Keratinocyte (primary cell): Measurements from ENCODE around the gene ZBTB20. TPM values are rescaled to one million over a fixed set of nuclear protein-coding genes. Genes with fewer than 3 reads are reported as not detected.

Experiments used
- DNase-seq: peaks from one replicate; pipeline ENCODE4 v3.0.0-alpha.2; 2011; ENCODE audit warnings: low read depth, missing footprints, low spot score
- FAIRE-seq: peaks from 2 replicates; lab custom pipeline; 2011; peaks lifted over from hg19 to GRCh38; lab: Jason Lieb, UNC
- H2AFZ ChIP-seq: 2 replicates; pipeline ENCODE4 v1.6.0; 2012; ENCODE audit warnings: low read length, control low read depth, inconsistent platforms; ENCODE audit not compliant: control insufficient read depth
- H3K27ac ChIP-seq: 2 replicates; pipeline ENCODE4 v1.5.1; 2011; ENCODE audit warnings: low read length; ENCODE audit not compliant: control insufficient read depth, insufficient read depth
- H3K27me3 ChIP-seq: 3 replicates; pipeline ENCODE4 v1.6.0; 2011; ENCODE audit warnings: low read length; ENCODE audit not compliant: control insufficient read depth, insufficient read depth; ENCODE audit errors: extremely low read depth
- H3K36me3 ChIP-seq, 2 experiments: 2 replicates in 1 of 2; 3 replicates in 1 of 2; pipeline ENCODE4 v1.5.1; 2011; ENCODE audit warnings: low read length in 2 of 2, mild to moderate bottlenecking in 1 of 2; ENCODE audit not compliant: control insufficient read depth in 2 of 2, insufficient read depth in 2 of 2; ENCODE audit errors: extremely low read depth in 1 of 2
- H3K4me1 ChIP-seq: 3 replicates; pipeline ENCODE4 v1.5.1; 2011; ENCODE audit warnings: low read length; ENCODE audit not compliant: control insufficient read depth, insufficient read depth; ENCODE audit errors: extremely low read depth
- H3K4me2 ChIP-seq: 3 replicates; pipeline ENCODE4 v1.6.0; 2011; ENCODE audit warnings: low read depth, low read length; ENCODE audit not compliant: control insufficient read depth, insufficient read depth; ENCODE audit errors: extremely low read depth
- H3K4me3 ChIP-seq, 3 experiments: fragments of 200-600 bp in 1 of 3; sonication (generic) in 1 of 3; 2 replicates in 2 of 3; 3 replicates in 1 of 3; pipeline ENCODE4 v1.5.1; 2011 to 2016; ENCODE audit warnings: low read length in 3 of 3, mild to moderate bottlenecking in 3 of 3, control low read depth in 2 of 3, inconsistent platforms in 1 of 3, low read depth in 1 of 3, mixed read lengths in 1 of 3, mixed run types in 1 of 3, moderate library complexity in 1 of 3; ENCODE audit not compliant: control insufficient read depth in 2 of 3, insufficient read depth in 2 of 3; ENCODE audit errors: extremely low read depth in 1 of 3
- H3K79me2 ChIP-seq: 2 replicates; pipeline ENCODE4 v1.6.0; 2012; ENCODE audit warnings: low read length; ENCODE audit not compliant: control insufficient read depth, insufficient read depth
- H3K9ac ChIP-seq: 3 replicates; pipeline ENCODE4 v1.6.0; 2011; ENCODE audit warnings: low read length; ENCODE audit not compliant: control insufficient read depth, insufficient read depth; ENCODE audit errors: extremely low read depth
- H3K9me1 ChIP-seq: 3 replicates; pipeline ENCODE4 v1.6.0; 2011; ENCODE audit warnings: low read length; ENCODE audit not compliant: control insufficient read depth, insufficient read depth; ENCODE audit errors: extremely low read depth
- H3K9me3 ChIP-seq: 2 replicates; pipeline ENCODE4 v1.5.1; 2012; ENCODE audit warnings: low read depth, low read length; ENCODE audit not compliant: control insufficient read depth
- H4K20me1 ChIP-seq: 3 replicates; pipeline ENCODE4 v1.6.0; 2011; ENCODE audit warnings: low read length; ENCODE audit not compliant: control insufficient read depth, insufficient read depth; ENCODE audit errors: extremely low read depth
- EZH2 ChIP-seq: IDR thresholded peaks from one replicate; pipeline ENCODE4 v1.6.1; 2012; ENCODE audit warnings: inconsistent platforms, mild to moderate bottlenecking, low read length, moderate library complexity
- dilution Hi-C: fragments of 300-500 bp; cut with MboI; formaldehyde crosslinking; loops from one replicate; pipeline ENCODE4 v1.7.0; 2020; ENCODE audit warnings: low sequenced_read_pairs; ENCODE audit not compliant: extremely low pct_ligation_motif_present
- polyA plus RNA-seq, 5 experiments: library from polyadenylated mRNA; depleted of rRNA in 3 of 5; stranded (reverse) in 3 of 5; stranded (forward) in 1 of 5; unstranded in 1 of 5; fragments of >200 nt; gene quantifications; 1 replicate in 1 of 5; 2 replicates in 3 of 5; 3 replicates in 1 of 5; pipeline versions ENCODE4 v1.2.1 to v1.2.3, GENCODE V29; 2011 to 2012; ENCODE audit warnings: missing spikeins in 2 of 5, low read depth in 1 of 5, low replicate concordance in 1 of 5
- TF ChIP-seq, protein P1 (sequence below), 3 experiments: IDR thresholded peaks in 1 of 3; conservative IDR thresholded peaks in 1 of 3; optimal IDR thresholded peaks in 1 of 3; 2 replicates in 2 of 3; 3 replicates in 1 of 3; pipeline versions ENCODE3 to v1.5.1; 2011; ENCODE audit warnings: low read length in 3 of 3, mild to moderate bottlenecking in 3 of 3, moderate library complexity in 2 of 3, control low read depth in 1 of 3, inconsistent platforms in 1 of 3; ENCODE audit not compliant: insufficient read depth in 2 of 3; ENCODE audit errors: extremely low read depth in 1 of 3

ZBTB20 gene
- polyA plus RNA-seq, 1 donor (not counting 4 experiments of a cell fraction or from before 2014, with no cell fraction given), result 0.52 TPM

DNA sequence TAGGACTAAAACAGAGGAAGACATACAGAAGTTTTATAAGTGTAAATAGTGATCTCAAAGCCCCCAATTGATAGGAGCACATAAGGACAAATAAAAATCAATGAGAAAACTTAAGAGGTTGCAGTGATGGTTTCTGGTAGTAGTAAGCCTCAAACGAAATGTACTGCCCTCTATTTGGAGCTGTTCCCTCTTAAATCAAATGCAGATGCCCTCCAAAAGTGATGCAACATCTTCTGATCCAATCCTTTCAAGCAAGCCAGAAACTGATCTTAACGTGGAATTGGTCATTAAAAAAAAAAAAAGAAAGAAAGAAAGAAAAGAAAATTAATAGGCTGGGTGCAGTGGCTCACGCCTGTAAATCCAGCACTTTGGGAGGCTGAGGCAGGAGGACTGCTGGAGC, 259.3 kb downstream of the ZBTB20 start:
- no peak overlapping the region for H3K9ac ChIP-seq
- FAIRE-seq (no peak), DNase-seq (no peak)

DNA sequence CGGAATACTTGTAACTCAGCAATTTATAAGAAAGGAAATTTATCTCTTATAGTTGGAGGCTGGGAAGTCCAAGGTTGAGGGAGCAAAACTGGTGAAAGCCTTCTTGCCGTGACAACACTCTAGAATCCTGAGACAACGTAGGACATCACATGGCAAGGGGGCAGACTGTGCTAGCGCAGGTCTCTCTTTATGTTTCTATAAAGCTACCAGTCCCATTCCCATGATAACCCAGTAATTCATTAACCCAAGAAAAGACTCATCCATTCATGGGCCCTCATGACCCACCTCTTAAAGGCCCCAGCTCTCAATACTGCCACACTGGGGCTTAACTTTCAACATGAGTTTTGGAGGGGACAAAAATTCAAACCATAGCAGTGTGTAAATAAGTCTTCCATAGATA, 260.2 kb downstream of the ZBTB20 start:
- no peak overlapping the region for H2AFZ ChIP-seq
- no peaks in the 10 kb centered on the region for H3K9me3 ChIP-seq
- dilution Hi-C loops, result no loop called here
- no peak overlapping the region for H3K4me3 ChIP-seq
- no peaks in the 10 kb centered on the region for H4K20me1 ChIP-seq
- H3K9ac ChIP-seq, result no peak overlapping the region
- TF ChIP-seq, protein P1, sequence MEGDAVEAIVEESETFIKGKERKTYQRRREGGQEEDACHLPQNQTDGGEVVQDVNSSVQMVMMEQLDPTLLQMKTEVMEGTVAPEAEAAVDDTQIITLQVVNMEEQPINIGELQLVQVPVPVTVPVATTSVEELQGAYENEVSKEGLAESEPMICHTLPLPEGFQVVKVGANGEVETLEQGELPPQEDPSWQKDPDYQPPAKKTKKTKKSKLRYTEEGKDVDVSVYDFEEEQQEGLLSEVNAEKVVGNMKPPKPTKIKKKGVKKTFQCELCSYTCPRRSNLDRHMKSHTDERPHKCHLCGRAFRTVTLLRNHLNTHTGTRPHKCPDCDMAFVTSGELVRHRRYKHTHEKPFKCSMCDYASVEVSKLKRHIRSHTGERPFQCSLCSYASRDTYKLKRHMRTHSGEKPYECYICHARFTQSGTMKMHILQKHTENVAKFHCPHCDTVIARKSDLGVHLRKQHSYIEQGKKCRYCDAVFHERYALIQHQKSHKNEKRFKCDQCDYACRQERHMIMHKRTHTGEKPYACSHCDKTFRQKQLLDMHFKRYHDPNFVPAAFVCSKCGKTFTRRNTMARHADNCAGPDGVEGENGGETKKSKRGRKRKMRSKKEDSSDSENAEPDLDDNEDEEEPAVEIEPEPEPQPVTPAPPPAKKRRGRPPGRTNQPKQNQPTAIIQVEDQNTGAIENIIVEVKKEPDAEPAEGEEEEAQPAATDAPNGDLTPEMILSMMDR (optimal IDR thresholded peaks at IDR 0.05 in 1 of 3, IDR thresholded peaks at IDR 0.05 in 1 of 3, conservative IDR thresholded peaks at IDR 0.05 in 1 of 3; ENCODE audit: extremely low read depth in 1 of 3, insufficient read depth in 2 of 3, low read length in 3 of 3), result no peak
- TF ChIP-seq EZH2, result no peak
- no peaks in the 10 kb centered on the region for H3K79me2 ChIP-seq
- H3K36me3 ChIP-seq, result no peaks in the 10 kb centered on the region
- FAIRE-seq (no peak), DNase-seq (no peak)
- no peaks in the 10 kb centered on the region for H3K4me1 ChIP-seq
- no peak overlapping the region for H3K27ac ChIP-seq
- H3K9me1 ChIP-seq, result no peaks in the 10 kb centered on the region
- H3K27me3 ChIP-seq, result no peaks in the 10 kb centered on the region
- no peak overlapping the region for H3K4me2 ChIP-seq

More for the DNA sequence above, 259.3 kb downstream of the ZBTB20 start:
- Histone ChIP-seq H3K4me2 (no peak overlapping the region), H3K27ac (no peak overlapping the region), H3K79me2 (no peaks in the 10 kb centered on the region), H3K27me3 (no peaks in the 10 kb centered on the region), H3K4me1 (no peaks in the 10 kb centered on the region), H3K4me3 (no peak overlapping the region), H3K9me1 (no peaks in the 10 kb centered on the region), H4K20me1 (no peaks in the 10 kb centered on the region), H3K36me3 (no peaks in the 10 kb centered on the region), H2AFZ (no peak overlapping the region), H3K9me3 (no peaks in the 10 kb centered on the region)
- no peak for TF ChIP-seq EZH2
- TF ChIP-seq, protein P1 (optimal IDR thresholded peaks at IDR 0.05 in 1 of 3, IDR thresholded peaks at IDR 0.05 in 1 of 3, conservative IDR thresholded peaks at IDR 0.05 in 1 of 3; ENCODE audit: extremely low read depth in 1 of 3, insufficient read depth in 2 of 3, low read length in 3 of 3), result no peak
- dilution Hi-C loops, result no loop called here
